ENCODE results near the gene P2RY6. TPM values are rescaled to one million over a fixed set of nuclear protein-coding genes. Genes with fewer than 3 reads are reported as not detected.

The P2RY6 gene
- total and polyA plus RNA-seq, 10 of the 15 experiments (the other 5 are each of a cell fraction or from before 2014, with no cell fraction given): 0.05 to 0.90 (median 0.22) TPM; not detected in 4

DNA sequence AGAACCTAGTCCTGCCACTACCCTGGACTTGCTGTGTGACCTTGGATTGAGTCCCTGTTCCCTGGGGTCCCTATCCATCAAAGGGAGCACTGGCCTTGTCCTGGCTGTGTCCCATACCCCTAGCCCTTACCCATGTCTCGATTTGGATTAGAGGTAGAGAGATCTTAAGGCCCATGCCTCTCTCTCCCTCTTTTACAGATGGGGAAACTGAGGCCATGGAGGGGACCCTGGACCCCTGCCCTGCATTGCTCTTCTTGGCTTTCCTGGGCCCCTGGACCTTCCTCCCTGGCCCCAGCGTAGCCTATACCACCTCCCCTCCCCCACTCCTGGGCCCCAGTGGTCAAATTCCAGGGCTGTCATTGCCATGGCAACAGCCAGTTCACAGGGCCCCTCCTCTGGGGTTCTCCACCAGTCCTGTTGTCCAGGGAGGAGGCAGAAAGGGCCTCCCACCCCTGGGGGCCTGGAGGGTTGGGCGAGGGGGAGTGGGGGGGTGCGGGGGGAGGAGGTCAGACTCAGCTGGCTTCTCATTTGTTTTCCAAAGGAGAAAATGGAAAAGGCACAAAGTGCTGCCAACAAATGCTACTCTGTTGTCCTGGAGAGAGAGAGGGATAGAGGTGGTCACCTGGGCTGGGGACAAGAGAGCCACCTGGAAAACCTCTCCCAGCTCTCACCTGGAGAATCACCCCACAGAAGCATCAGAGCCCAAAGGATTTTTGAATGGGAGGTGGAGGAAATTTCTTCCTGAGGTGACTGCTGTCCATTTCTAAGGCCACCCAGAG, 59.2 kb downstream of the P2RY6 start:
- Histone ChIP-seq H3K4me3 (no peak overlapping the region), H3K9me3 (replicated peaks; ENCODE audit: control insufficient read depth, insufficient read depth, low read length) (no peaks in the 10 kb centered on the region), H3K27me3 (replicated peaks in 1 of 2; ENCODE audit: control insufficient read depth in 2 of 2, insufficient read depth in 2 of 2, low read length in 1 of 2) (no peaks in the 10 kb centered on the region), H4K20me1 (ENCODE audit: control insufficient read depth, insufficient read depth) (no peaks in the 10 kb centered on the region), H3K36me3 (ENCODE audit: control insufficient read depth in 2 of 2, insufficient read depth in 2 of 2, low read length in 1 of 2) (no peaks in the 10 kb centered on the region), H3K79me2 (ENCODE audit: control insufficient read depth, insufficient read depth, low read length) (no peaks in the 10 kb centered on the region), H3K4me2 (ENCODE audit: control insufficient read depth, insufficient read depth) (no peak overlapping the region), H3K9ac (ENCODE audit: control insufficient read depth, insufficient read depth, low read length) (no peak overlapping the region), H3K27ac (ENCODE audit: control insufficient read depth, insufficient read depth) (no peak overlapping the region), H3K4me1 (ENCODE audit: control insufficient read depth, insufficient read depth, low read length) (peaks cover 37% of the 10 kb centered on the region), H2AFZ (ENCODE audit: control insufficient read depth, low read depth, low read length) (no peak overlapping the region)
- in situ Hi-C loops (cut with MboI): no loop called here
- ChIA-PET CTCF (interaction anchor here (0.6 to 7.6 kb wide), 7 partner anchors 10 to 145 kb away, joined by 3 to 126 read pairs (median 6); partner anchors contain the start of gene ARHGEF17), SMC1A (ENCODE audit: uncharacterized antibody, unreplicated experiment) (interaction anchor here (0.7 to 11.8 kb wide), 2 partner anchors 17 to 24 kb away, joined by 3 to 106 read pairs; partner anchors contain the start of gene ARHGEF17), POLR2A (interaction anchor here (1.0 kb wide), 1 partner anchor 17 kb away, joined by 3 read pairs; no protein-coding TSS in a partner anchor), RAD21 (ENCODE audit: unreplicated experiment) (interaction anchor here (1.3 kb wide), 1 partner anchor 24 kb away, joined by 6 read pairs; no protein-coding TSS in a partner anchor)
- FAIRE-seq (no peak), DNase-seq (ENCODE audit: low read depth, low spot score) (no peak), ATAC-seq (no peak)
- intact Hi-C loops (cut with micrococcal nuclease; ENCODE audit: unreplicated experiment): no loop called here
- TF ChIP-seq RFX5 (IDR thresholded peaks at IDR 0.05; ENCODE audit: low read depth, low read length) (no peak), YY1 (IDR thresholded peaks at IDR 0.05; ENCODE audit: low read depth, low read length) (no peak), NR2C2 (IDR thresholded peaks at IDR 0.05; ENCODE audit: borderline replicate concordance, control insufficient read depth, insufficient read length, low read depth) (no peak), RAD51 (IDR thresholded peaks at IDR 0.05) (no peak)
- no TSS peak for BruUV-seq (replicated peaks)
- WGBS (ENCODE audit: insufficient coverage, insufficient replicate concordance, low lambda C conversion rate, missing lambda C conversion rate): 55% methylated on average over 4 of the region's 4 CpGs

DNA sequence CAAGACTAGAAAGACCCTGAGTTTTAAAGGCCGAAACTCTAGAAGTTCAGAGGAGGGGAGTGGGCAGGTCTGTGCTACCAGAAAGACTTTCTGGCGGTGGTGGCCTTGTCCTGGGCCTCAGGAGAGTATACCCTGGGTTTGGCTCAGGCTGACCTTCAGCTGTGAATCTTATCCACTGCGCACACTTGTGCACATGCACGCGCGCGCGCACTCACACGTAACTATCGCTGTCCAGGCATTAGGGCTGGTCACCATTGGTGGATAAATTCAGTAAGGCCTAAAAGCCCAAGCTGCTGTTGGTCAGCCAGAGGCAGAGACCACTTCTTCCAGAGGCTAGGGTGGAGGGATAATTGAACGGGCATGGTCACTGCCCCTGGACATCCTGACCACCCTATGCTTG, 61.0 kb downstream of the P2RY6 start:
- Histone ChIP-seq H3K79me2 (ENCODE audit: control insufficient read depth, insufficient read depth, low read length) (no peaks in the 10 kb centered on the region), H2AFZ (ENCODE audit: control insufficient read depth, low read depth, low read length) (no peak overlapping the region), H3K4me1 (ENCODE audit: control insufficient read depth, insufficient read depth, low read length) (peaks cover 18% of the 10 kb centered on the region), H3K4me2 (ENCODE audit: control insufficient read depth, insufficient read depth) (no peak overlapping the region), H3K36me3 (ENCODE audit: control insufficient read depth in 2 of 2, insufficient read depth in 2 of 2, low read length in 1 of 2) (0 out of 4 replicates have a peak, but pooled peaks cover 0 to 2% of the 10 kb centered on the region in 2 experiments), H3K4me3 (no peak overlapping the region), H4K20me1 (ENCODE audit: control insufficient read depth, insufficient read depth) (no peaks in the 10 kb centered on the region), H3K27ac (ENCODE audit: control insufficient read depth, insufficient read depth) (no peak overlapping the region), H3K9ac (ENCODE audit: control insufficient read depth, insufficient read depth, low read length) (no peak overlapping the region), H3K27me3 (replicated peaks in 1 of 2; ENCODE audit: control insufficient read depth in 2 of 2, insufficient read depth in 2 of 2, low read length in 1 of 2) (no peaks in the 10 kb centered on the region), H3K9me3 (replicated peaks; ENCODE audit: control insufficient read depth, insufficient read depth, low read length) (no peaks in the 10 kb centered on the region)
- intact Hi-C loops (cut with micrococcal nuclease; ENCODE audit: unreplicated experiment): no loop called here
- no peak for TF ChIP-seq IKZF1 (conservative IDR thresholded peaks at IDR 0.05)
- TF ChIP-seq ZNF274 (IDR thresholded peaks at IDR 0.05; ENCODE audit: insufficient read depth, insufficient read length): no peak
- TF ChIP-seq KDM1A (IDR thresholded peaks at IDR 0.05; ENCODE audit: borderline replicate concordance): no peak
- no peak for TF ChIP-seq TAF1 (IDR thresholded peaks at IDR 0.05; ENCODE audit: borderline replicate concordance, low read depth, low read length)
- no peak for TF ChIP-seq RUNX3 (IDR thresholded peaks at IDR 0.05; ENCODE audit: low read length)
- no peak for TF ChIP-seq MTA2 (IDR thresholded peaks at IDR 0.05; ENCODE audit: low read depth)
- TF ChIP-seq JUND (IDR thresholded peaks at IDR 0.05; ENCODE audit: low read depth, low read length): no peak
- no peak for TF ChIP-seq HDAC6 (IDR thresholded peaks at IDR 0.05; ENCODE audit: unreplicated experiment)
- no peak for TF ChIP-seq TCF3 (IDR thresholded peaks at IDR 0.05; ENCODE audit: borderline replicate concordance, insufficient read depth, low read depth, low read length)
- DNase-seq (ENCODE audit: low read depth, low spot score) (no peak), FAIRE-seq (no peak), ATAC-seq (no peak)
- no TSS peak for BruUV-seq (replicated peaks)
- WGBS (ENCODE audit: insufficient coverage, insufficient replicate concordance, low lambda C conversion rate, missing lambda C conversion rate): 84% methylated on average over 11 of the region's 11 CpGs
- ChIA-PET CTCF (interaction anchor here (1.0 to 9.3 kb wide), 4 partner anchors 9 to 144 kb away, joined by 3 to 326 read pairs (median 146); partner anchors contain the start of gene ARHGEF17), SMC1A (ENCODE audit: uncharacterized antibody, unreplicated experiment) (interaction anchor here (0.6 to 6.2 kb wide), 7 partner anchors 9 to 411 kb away, joined by 3 to 134 read pairs (median 24); partner anchors contain the start of gene ARHGEF17), RAD21 (ENCODE audit: unreplicated experiment) (interaction anchor here (3.2 to 6.2 kb wide), 3 partner anchors 19 to 38 kb away, joined by 30 to 227 read pairs (median 38); partner anchors contain the start of gene ARHGEF17), POLR2A (no interaction called here)
- in situ Hi-C loops (cut with MboI): no loop called here
